HG02884 (cell line): ENCODE measurements around the gene NR1H2.

ENCODE experiments used
- ATAC-seq: cut with Tn5 transposase; IDR thresholded peaks from one replicate; pipeline ENCODE4 v1.9.1; 2021; ENCODE audit warnings: mild to moderate bottlenecking, moderate library complexity; ENCODE audit not compliant: unreplicated experiment

NR1H2 gene

GRCh38 chr19:50401605-50402450 lies 25.6 kb downstream of the NR1H2 start:
- no peak for ATAC-seq

- no peak for ATAC-seq
These were observed 26.5 kb downstream of the NR1H2 start for GRCh38 chr19:50402544-50403301.

GRCh38 chr19:50406156-50406820 lies 30.0 kb downstream of the NR1H2 start:
- ATAC-seq: no peak

GRCh38 chr19:50406829-50407228 lies 30.6 kb downstream of the NR1H2 start:
- ATAC-seq: no peak

GRCh38 chr19:50409347-50409746 lies 33.1 kb downstream of the NR1H2 start:
- no peak for ATAC-seq

- ATAC-seq: no peak
These were observed 33.9 kb downstream of the NR1H2 start for GRCh38 chr19:50410109-50410508.

- no peak for ATAC-seq
These were observed 36.2 kb downstream of the NR1H2 start for GRCh38 chr19:50412419-50412818.

GRCh38 chr19:50413096-50413495 lies 36.8 kb downstream of the NR1H2 start:
- ATAC-seq: no peak

- no peak for ATAC-seq
These were observed 37.3 kb downstream of the NR1H2 start for GRCh38 chr19:50413531-50413930.

- no peak for ATAC-seq
These were observed 38.8 kb downstream of the NR1H2 start for GRCh38 chr19:50414864-50415660.

GRCh38 chr19:50415661-50416033 lies 39.4 kb downstream of the NR1H2 start:
- ATAC-seq: no peak

- ATAC-seq: no peak
These were observed 40.0 kb downstream of the NR1H2 start for GRCh38 chr19:50416034-50416977.

- no peak for ATAC-seq
These were observed 41.1 kb downstream of the NR1H2 start for GRCh38 chr19:50417111-50418081.

GRCh38 chr19:50418176-50419021 lies 42.1 kb downstream of the NR1H2 start, which contains the start of gene SPIB:
Gene SPIB, plus strand, starts transcription at chr19:50418938. Its CDS starts 25 bp downstream, at chr19:50418963.
- ATAC-seq: no peak

- ATAC-seq: no peak
These were observed 42.8 kb downstream of the NR1H2 start for GRCh38 chr19:50419022-50419579.

- no peak for ATAC-seq
These were observed 43.4 kb downstream of the NR1H2 start for GRCh38 chr19:50419580-50420035.

GRCh38 chr19:50420127-50420526 lies 43.9 kb downstream of the NR1H2 start:
- ATAC-seq: no peak
